Natural killer cell treated with Interleukin-12 subunit alpha and Interleukin-12 subunit beta and Interleukin-15 and Interleukin-18, amount 100 ng/mL, for 72 hours (primary cell): Measurements from ENCODE around the gene TJP2. TPM values are rescaled to one million over a fixed set of nuclear protein-coding genes. Genes with fewer than 3 reads are reported as not detected.

ENCODE experiments used
- ATAC-seq, 2 donors: fragments of 150-1000 bp; cut with Tn5 transposase in 1 of 2; sonication (Bioruptor Pico), chemical (Tn5 transposase) in 1 of 2; 2 replicates each; pipeline ENCODE4 v1.10.0; 2021
- DNase-seq: peaks from one replicate; pipeline ENCODE4 v3.0.0; 2022; ENCODE audit warnings: low spot score
- H3K27ac Mint-ChIP-seq, 2 donors: 1 replicate in 1 of 2; 2 replicates in 1 of 2; pipeline ENCODE4 v1.8.0; 2022; ENCODE audit warnings: mixed read lengths in 2 of 2, mild to moderate bottlenecking in 1 of 2, moderate library complexity in 1 of 2
- H3K27me3 Mint-ChIP-seq, 2 donors: 1 replicate in 1 of 2; 2 replicates in 1 of 2; pipeline ENCODE4 v1.8.0; 2022; ENCODE audit warnings: mixed read lengths in 2 of 2
- H3K36me3 Mint-ChIP-seq: one replicate; pipeline ENCODE4 v1.8.0; 2022; ENCODE audit warnings: mixed read lengths
- H3K4me1 Mint-ChIP-seq, 2 donors: 1 replicate in 1 of 2; 2 replicates in 1 of 2; pipeline ENCODE4 v1.8.0; 2022; ENCODE audit warnings: low read depth in 2 of 2, mixed read lengths in 2 of 2, mild to moderate bottlenecking in 1 of 2
- H3K4me3 Mint-ChIP-seq: one replicate; pipeline ENCODE4 v1.8.0; 2022; ENCODE audit warnings: mixed read lengths
- H3K9me3 Mint-ChIP-seq: 2 replicates; pipeline ENCODE4 v1.8.0; 2022; ENCODE audit warnings: mixed read lengths
- total RNA-seq, 2 donors: library from RNA; stranded (reverse); gene quantifications; one replicate each; pipeline ENCODE4 v1.2.3, GENCODE V29; 2022

TJP2 gene
- total RNA-seq, 2 donors from 2014 or later, result 5.1 to 10.2 TPM

- H3K27me3 Mint-ChIP-seq, result no peaks in the 10 kb centered on the region
- H3K4me1 Mint-ChIP-seq, result no peaks in the 10 kb centered on the region
- H3K27ac Mint-ChIP-seq, result no peak overlapping the region
- H3K9me3 Mint-ChIP-seq, result no peaks in the 10 kb centered on the region
- no peak for DNase-seq
- no peak overlapping the region for H3K4me3 Mint-ChIP-seq
- no peak for ATAC-seq
- no peaks in the 10 kb centered on the region for H3K36me3 Mint-ChIP-seq
Observed at GRCh38 chr9:69190086-69190862, 16.2 kb downstream of the TJP2 start.

DNA sequence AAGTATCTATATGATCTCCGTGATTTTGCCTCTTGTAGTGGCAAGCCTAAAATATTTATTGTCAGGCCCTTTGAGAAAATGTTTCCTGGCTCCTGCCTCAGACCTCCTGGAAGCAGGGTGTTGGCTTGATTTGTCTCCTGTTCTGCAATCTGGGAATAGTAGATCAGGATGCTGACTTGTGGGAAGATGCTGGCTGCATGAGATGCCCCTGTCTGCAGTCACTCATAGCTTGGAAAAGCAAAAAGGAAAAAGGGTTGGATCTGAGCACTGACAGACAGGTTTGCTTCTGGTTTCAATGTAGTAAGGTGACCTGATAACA lies 16.7 kb downstream of the TJP2 start:
- Mint-ChIP-seq H3K27ac (no peak overlapping the region), H3K4me3 (no peak overlapping the region), H3K27me3 (no peaks in the 10 kb centered on the region), H3K9me3 (no peaks in the 10 kb centered on the region), H3K36me3 (no peaks in the 10 kb centered on the region), H3K4me1 (no peaks in the 10 kb centered on the region)
- DNase-seq (no peak), ATAC-seq (no peak)

- DNase-seq (no peak), ATAC-seq (no peak)
- H3K27me3 Mint-ChIP-seq, result no peaks in the 10 kb centered on the region
- H3K9me3 Mint-ChIP-seq, result no peaks in the 10 kb centered on the region
- no peak overlapping the region for H3K27ac Mint-ChIP-seq
- no peak overlapping the region for H3K4me3 Mint-ChIP-seq
- no peaks in the 10 kb centered on the region for H3K36me3 Mint-ChIP-seq
- no peaks in the 10 kb centered on the region for H3K4me1 Mint-ChIP-seq
Observed at GRCh38 chr9:69191231-69191630, 17.2 kb downstream of the TJP2 start.

- no peaks in the 10 kb centered on the region for H3K27me3 Mint-ChIP-seq
- H3K27ac Mint-ChIP-seq, result no peak overlapping the region
- H3K4me3 Mint-ChIP-seq, result no peak overlapping the region
- H3K9me3 Mint-ChIP-seq, result no peaks in the 10 kb centered on the region
- H3K36me3 Mint-ChIP-seq, result no peaks in the 10 kb centered on the region
- ATAC-seq (no peak), DNase-seq (no peak)
- H3K4me1 Mint-ChIP-seq, result no peaks in the 10 kb centered on the region
Observed at GRCh38 chr9:69192214-69192613, 18.1 kb downstream of the TJP2 start.

- H3K27me3 Mint-ChIP-seq, result no peaks in the 10 kb centered on the region
- H3K4me3 Mint-ChIP-seq, result no peak overlapping the region
- no peak overlapping the region for H3K27ac Mint-ChIP-seq
- DNase-seq (no peak), ATAC-seq (no peak)
- no peaks in the 10 kb centered on the region for H3K36me3 Mint-ChIP-seq
- no peaks in the 10 kb centered on the region for H3K9me3 Mint-ChIP-seq
- no peaks in the 10 kb centered on the region for H3K4me1 Mint-ChIP-seq
Observed at GRCh38 chr9:69193685-69194032, 19.6 kb downstream of the TJP2 start.

DNA sequence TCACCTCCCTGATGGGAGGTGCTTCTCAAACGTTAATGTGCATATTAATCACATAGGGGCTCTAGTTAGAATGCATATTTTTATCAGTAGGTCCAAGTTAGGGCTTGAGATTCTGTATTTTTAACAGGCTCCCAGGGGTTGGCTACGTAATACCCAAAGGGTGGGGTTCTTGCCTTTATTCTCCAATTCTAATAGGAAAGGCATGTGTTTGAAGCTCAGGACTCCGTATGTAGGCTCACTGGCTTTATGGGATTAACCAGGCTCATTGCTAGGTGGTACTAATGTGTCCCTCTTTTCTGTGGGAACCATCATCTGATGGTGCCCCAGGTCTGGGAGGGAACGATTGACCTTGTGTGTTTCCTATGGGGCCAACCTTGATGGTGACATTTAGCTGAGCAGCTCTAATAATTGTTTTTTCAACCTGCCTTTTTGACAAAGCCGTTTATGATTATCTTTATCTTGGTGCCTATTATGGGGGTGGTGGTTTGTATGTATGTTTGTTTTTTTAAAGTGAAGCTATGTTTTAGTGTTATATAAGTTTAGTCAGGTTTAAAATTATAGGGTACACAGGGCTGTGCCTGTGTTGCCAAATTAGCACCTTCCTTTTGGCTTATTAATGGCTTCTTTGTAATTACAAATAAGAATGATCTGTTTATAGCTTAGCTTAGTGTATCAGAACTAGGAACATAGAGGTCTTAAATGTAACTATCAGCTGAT lies 20.8 kb downstream of the TJP2 start:
- ATAC-seq (no peak), DNase-seq (no peak)
- Mint-ChIP-seq H3K27me3 (no peaks in the 10 kb centered on the region), H3K9me3 (no peaks in the 10 kb centered on the region), H3K36me3 (no peaks in the 10 kb centered on the region), H3K4me1 (peaks cover 5% of the 10 kb centered on the region in 2 donors), H3K4me3 (no peak overlapping the region), H3K27ac (no peak overlapping the region)

- peaks cover 9 to 12% of the 10 kb centered on the region in 2 donors for H3K4me1 Mint-ChIP-seq
- H3K36me3 Mint-ChIP-seq, result no peaks in the 10 kb centered on the region
- H3K9me3 Mint-ChIP-seq, result no peaks in the 10 kb centered on the region
- ATAC-seq (no peak), DNase-seq (no peak)
- H3K27ac Mint-ChIP-seq, result no peak overlapping the region
- no peaks in the 10 kb centered on the region for H3K27me3 Mint-ChIP-seq
- no peak overlapping the region for H3K4me3 Mint-ChIP-seq
Observed at GRCh38 chr9:69195668-69196067, 21.6 kb downstream of the TJP2 start.

- Mint-ChIP-seq H3K27ac (no peak overlapping the region), H3K4me3 (no peak overlapping the region)
- DNase-seq, result no peak
Observed at GRCh38 chr9:69197687-69198086, 23.6 kb downstream of the TJP2 start.

GRCh38 chr9:69198521-69199220 lies 24.6 kb downstream of the TJP2 start:
- DNase-seq, result no peak
- H3K4me1 Mint-ChIP-seq, result peaks cover 16% of the 10 kb centered on the region in 2 donors
- no peaks in the 10 kb centered on the region for H3K36me3 Mint-ChIP-seq
- no peaks in the 10 kb centered on the region for H3K27me3 Mint-ChIP-seq
- H3K9me3 Mint-ChIP-seq, result no peaks in the 10 kb centered on the region
- no peak overlapping the region for H3K27ac Mint-ChIP-seq
- no peak for ATAC-seq
- no peak overlapping the region for H3K4me3 Mint-ChIP-seq

More at GRCh38 chr9:69197687-69198086, 23.6 kb downstream of the TJP2 start:
- ATAC-seq, result peak in 1 of 2 donors; percentile 55
- Mint-ChIP-seq H3K27me3 (no peaks in the 10 kb centered on the region), H3K36me3 (no peaks in the 10 kb centered on the region), H3K4me1 (peaks cover 16% of the 10 kb centered on the region in 2 donors), H3K9me3 (no peaks in the 10 kb centered on the region)

GRCh38 chr9:69199769-69200470 lies 25.8 kb downstream of the TJP2 start:
- H3K4me1 Mint-ChIP-seq, result peaks cover 16% of the 10 kb centered on the region in 2 donors
- H3K36me3 Mint-ChIP-seq, result no peaks in the 10 kb centered on the region
- no peaks in the 10 kb centered on the region for H3K9me3 Mint-ChIP-seq
- DNase-seq (no peak), ATAC-seq (peak in 1 of 2 donors; percentile 43)
- no peak overlapping the region for H3K4me3 Mint-ChIP-seq
- H3K27me3 Mint-ChIP-seq, result no peaks in the 10 kb centered on the region
- no peak overlapping the region for H3K27ac Mint-ChIP-seq

GRCh38 chr9:69202556-69202955 lies 28.5 kb downstream of the TJP2 start:
- Mint-ChIP-seq H3K4me3 (no peak overlapping the region), H3K9me3 (no peaks in the 10 kb centered on the region), H3K27ac (no peak overlapping the region), H3K27me3 (no peaks in the 10 kb centered on the region), H3K36me3 (no peaks in the 10 kb centered on the region), H3K4me1 (peaks cover 16% of the 10 kb centered on the region in 2 donors)
- no peak for ATAC-seq
- no peak for DNase-seq

GRCh38 chr9:69204326-69204725 lies 30.2 kb downstream of the TJP2 start:
- Mint-ChIP-seq H3K27me3 (no peaks in the 10 kb centered on the region), H3K36me3 (no peaks in the 10 kb centered on the region), H3K4me1 (peaks cover 16% of the 10 kb centered on the region in 2 donors), H3K27ac (no peak overlapping the region), H3K4me3 (no peak overlapping the region), H3K9me3 (no peaks in the 10 kb centered on the region)
- ATAC-seq, result no peak
- no peak for DNase-seq

GRCh38 chr9:69204849-69205248 lies 30.8 kb downstream of the TJP2 start:
- ATAC-seq (no peak), DNase-seq (no peak)
- no peaks in the 10 kb centered on the region for H3K27me3 Mint-ChIP-seq
- H3K9me3 Mint-ChIP-seq, result no peaks in the 10 kb centered on the region
- peaks cover 11% of the 10 kb centered on the region in 2 donors for H3K4me1 Mint-ChIP-seq
- H3K36me3 Mint-ChIP-seq, result no peaks in the 10 kb centered on the region
- H3K4me3 Mint-ChIP-seq, result no peak overlapping the region
- no peak overlapping the region for H3K27ac Mint-ChIP-seq

GRCh38 chr9:69206047-69206446 lies 32.0 kb downstream of the TJP2 start:
- no peak overlapping the region for H3K4me3 Mint-ChIP-seq
- ATAC-seq (no peak), DNase-seq (no peak)
- no peaks in the 10 kb centered on the region for H3K36me3 Mint-ChIP-seq
- no peaks in the 10 kb centered on the region for H3K9me3 Mint-ChIP-seq
- H3K27me3 Mint-ChIP-seq, result no peaks in the 10 kb centered on the region
- H3K27ac Mint-ChIP-seq, result no peak overlapping the region
- H3K4me1 Mint-ChIP-seq, result peaks cover under 1 to 7% of the 10 kb centered on the region in 2 donors
